ENCODE data around the gene TSSK2.

The TSSK2 gene

DNA sequence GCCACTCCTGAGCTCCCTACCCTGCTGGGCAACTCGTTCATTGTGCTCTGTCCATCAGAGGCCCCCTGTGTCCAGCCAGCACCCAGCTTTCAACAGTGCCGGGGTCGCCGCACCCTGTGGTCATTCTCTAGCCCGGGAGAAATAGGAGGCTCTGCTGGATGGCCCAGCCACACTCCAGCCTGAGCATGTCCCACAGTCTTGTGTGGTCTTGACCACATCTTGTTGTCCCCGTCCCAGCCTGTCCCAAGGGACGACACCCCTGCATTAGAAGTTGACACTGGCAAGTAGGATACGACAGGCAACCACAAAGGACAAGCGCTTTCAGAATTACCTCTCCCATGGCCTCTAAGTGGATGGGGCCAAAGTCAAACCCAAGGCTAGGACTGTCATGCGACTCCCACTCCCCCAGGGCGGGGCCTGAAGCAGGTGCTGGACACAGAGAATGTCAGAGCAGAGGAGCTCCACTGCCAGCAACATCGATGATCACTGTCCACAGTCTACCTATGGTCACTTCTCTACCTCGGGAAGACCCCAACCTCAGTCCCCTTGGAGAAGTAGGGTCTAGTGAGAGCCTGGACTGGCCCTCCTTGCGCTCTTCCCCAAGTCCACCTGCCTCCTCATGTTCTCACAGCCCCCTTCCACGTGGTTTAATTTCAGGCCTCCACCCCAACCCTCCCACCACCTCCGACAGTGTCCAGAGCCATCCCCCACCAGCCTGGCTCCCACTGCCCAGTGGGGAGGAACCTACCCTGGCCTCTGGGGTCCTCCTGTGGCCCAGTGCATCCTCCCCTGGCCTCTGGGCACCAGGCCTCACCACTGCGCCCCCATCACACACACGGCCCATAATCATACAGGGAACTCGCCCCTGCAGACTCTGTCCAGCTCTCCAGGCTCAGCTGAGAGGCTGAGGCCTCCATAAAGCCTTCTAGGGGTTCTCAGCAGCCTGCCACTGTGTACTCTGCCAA lies 4.5 kb upstream of the TSSK2 start:
- no peak overlapping the region for H3K4me3 ChIP-seq (ENCODE audit: low read length)
- H3K9ac ChIP-seq (ENCODE audit: low read depth, low read length) = no peak overlapping the region

GRCh38 chr22:19127329-19128008 lies 3.6 kb upstream of the TSSK2 start:
- H3K4me3 ChIP-seq (ENCODE audit: low read length) = no peak overlapping the region
- H3K27ac ChIP-seq (ENCODE audit: low read length) = no peak overlapping the region
- no peak overlapping the region for H3K9ac ChIP-seq (ENCODE audit: low read depth, low read length)
- H3K4me1 ChIP-seq (ENCODE audit: insufficient read depth, low read length) = no peaks in the 10 kb centered on the region; the same call in 1 of the 2 replicates
- H3K9me3 ChIP-seq (ENCODE audit: insufficient read depth, low read depth, low read length) = no peaks in the 10 kb centered on the region
- H3K36me3 ChIP-seq (ENCODE audit: insufficient read depth, low read depth, low read length) = 0 out of 2 replicates have a peak, but pooled peaks cover under 1% of the 10 kb centered on the region
- H3K27me3 ChIP-seq (ENCODE audit: insufficient read depth, low read length) = peaks cover 5% of the 10 kb centered on the region; the same call in 1 of the 2 replicates

More for the DNA sequence above, 4.5 kb upstream of the TSSK2 start:
- no peaks in the 10 kb centered on the region for H3K9me3 ChIP-seq (ENCODE audit: insufficient read depth, low read depth, low read length)
- peaks cover 5% of the 10 kb centered on the region; the same call in 1 of the 2 replicates for H3K27me3 ChIP-seq (ENCODE audit: insufficient read depth, low read length)
- H3K27ac ChIP-seq (ENCODE audit: low read length) = no peak overlapping the region
- H3K4me1 ChIP-seq (ENCODE audit: insufficient read depth, low read length) = no peaks in the 10 kb centered on the region; the same call in 1 of the 2 replicates
- H3K36me3 ChIP-seq (ENCODE audit: insufficient read depth, low read depth, low read length) = no peaks in the 10 kb centered on the region

GRCh38 chr22:19128009-19128401 lies 3.1 kb upstream of the TSSK2 start:
- Histone ChIP-seq H3K27ac (ENCODE audit: low read length) (no peak overlapping the region), H3K4me3 (ENCODE audit: low read length) (no peak overlapping the region), H3K36me3 (ENCODE audit: insufficient read depth, low read depth, low read length) (peaks cover 4% of the 10 kb centered on the region; the same call in 1 of the 2 replicates), H3K27me3 (ENCODE audit: insufficient read depth, low read length) (peaks cover 5% of the 10 kb centered on the region; the same call in 1 of the 2 replicates), H3K9me3 (ENCODE audit: insufficient read depth, low read depth, low read length) (no peaks in the 10 kb centered on the region), H3K9ac (ENCODE audit: low read depth, low read length) (no peak overlapping the region), H3K4me1 (ENCODE audit: insufficient read depth, low read length) (no peaks in the 10 kb centered on the region; the same call in 1 of the 2 replicates)

DNA sequence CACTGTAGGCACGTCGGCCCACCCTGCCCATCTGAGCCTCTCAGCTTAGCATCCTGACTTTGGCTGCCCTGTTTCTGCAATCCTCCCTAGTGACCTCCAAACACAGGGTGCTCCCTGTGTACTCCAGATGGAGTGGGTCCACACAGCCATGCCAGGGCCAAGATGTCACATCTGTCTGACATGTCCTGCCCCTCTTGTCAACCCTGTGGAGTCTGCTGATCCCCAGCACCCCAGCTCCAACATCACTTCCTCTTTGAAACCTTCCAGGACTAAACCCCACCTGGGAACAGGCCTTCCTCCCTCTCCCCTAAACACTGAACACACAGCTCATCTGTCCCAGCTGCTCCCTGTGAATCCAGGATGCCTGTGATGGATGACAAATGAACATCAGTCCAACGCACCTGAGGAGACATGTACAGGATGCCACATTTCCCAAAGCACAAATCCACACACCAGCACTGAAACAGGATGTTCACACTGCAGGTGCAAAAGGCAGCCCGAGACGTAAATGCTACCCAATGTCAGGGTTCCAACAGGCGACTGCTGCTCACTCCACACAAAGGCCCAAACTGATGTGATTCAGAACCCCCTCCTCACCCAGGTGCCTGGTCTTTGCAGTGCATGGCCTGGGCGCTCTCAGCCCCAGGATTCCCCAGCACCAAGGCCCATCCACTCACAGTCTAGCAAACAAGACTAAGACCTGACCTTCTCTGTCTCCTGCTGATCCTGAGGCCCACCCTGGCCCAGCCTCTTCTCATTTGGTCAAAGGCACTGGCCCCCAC lies 2.0 kb upstream of the TSSK2 start:
- Histone ChIP-seq H3K4me1 (ENCODE audit: insufficient read depth, low read length) (no peaks in the 10 kb centered on the region), H3K9ac (ENCODE audit: low read depth, low read length) (no peak overlapping the region), H3K27me3 (ENCODE audit: insufficient read depth, low read length) (peaks cover 5% of the 10 kb centered on the region; the same call in 1 of the 2 replicates), H3K27ac (ENCODE audit: low read length) (no peak overlapping the region), H3K9me3 (ENCODE audit: insufficient read depth, low read depth, low read length) (no peaks in the 10 kb centered on the region), H3K4me3 (ENCODE audit: low read length) (no peak overlapping the region), H3K36me3 (ENCODE audit: insufficient read depth, low read depth, low read length) (peaks cover 15% of the 10 kb centered on the region)

- no peak overlapping the region for H3K4me3 ChIP-seq (ENCODE audit: low read length)
- peaks cover under 1% of the 10 kb centered on the region; the same call in 1 of the 2 replicates for H3K27me3 ChIP-seq (ENCODE audit: insufficient read depth, low read length)
- peaks cover 22% of the 10 kb centered on the region for H3K36me3 ChIP-seq (ENCODE audit: insufficient read depth, low read depth, low read length)
- H3K4me1 ChIP-seq (ENCODE audit: insufficient read depth, low read length) = no peaks in the 10 kb centered on the region
- H3K9me3 ChIP-seq (ENCODE audit: insufficient read depth, low read depth, low read length) = no peaks in the 10 kb centered on the region
- no peak overlapping the region for H3K27ac ChIP-seq (ENCODE audit: low read length)
- no peak overlapping the region for H3K9ac ChIP-seq (ENCODE audit: low read depth, low read length)
Observed at GRCh38 chr22:19129871-19130270, 1.2 kb upstream of the TSSK2 start.

DNA sequence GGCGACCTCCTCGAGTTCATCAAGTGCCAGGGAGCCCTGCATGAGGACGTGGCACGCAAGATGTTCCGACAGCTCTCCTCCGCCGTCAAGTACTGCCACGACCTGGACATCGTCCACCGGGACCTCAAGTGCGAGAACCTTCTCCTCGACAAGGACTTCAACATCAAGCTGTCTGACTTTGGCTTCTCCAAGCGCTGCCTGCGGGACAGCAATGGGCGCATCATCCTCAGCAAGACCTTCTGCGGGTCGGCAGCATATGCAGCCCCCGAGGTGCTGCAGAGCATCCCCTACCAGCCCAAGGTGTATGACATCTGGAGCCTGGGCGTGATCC lies 542 bp downstream of the TSSK2 start:
- Histone ChIP-seq H3K4me1 (ENCODE audit: insufficient read depth, low read length) (no peaks in the 10 kb centered on the region), H3K4me3 (ENCODE audit: low read length) (no peak overlapping the region), H3K9ac (ENCODE audit: low read depth, low read length) (no peak overlapping the region), H3K36me3 (ENCODE audit: insufficient read depth, low read depth, low read length) (peaks cover 36% of the 10 kb centered on the region), H3K9me3 (ENCODE audit: insufficient read depth, low read depth, low read length) (no peaks in the 10 kb centered on the region), H3K27me3 (ENCODE audit: insufficient read depth, low read length) (no peaks in the 10 kb centered on the region), H3K27ac (ENCODE audit: low read length) (no peak overlapping the region)

DNA sequence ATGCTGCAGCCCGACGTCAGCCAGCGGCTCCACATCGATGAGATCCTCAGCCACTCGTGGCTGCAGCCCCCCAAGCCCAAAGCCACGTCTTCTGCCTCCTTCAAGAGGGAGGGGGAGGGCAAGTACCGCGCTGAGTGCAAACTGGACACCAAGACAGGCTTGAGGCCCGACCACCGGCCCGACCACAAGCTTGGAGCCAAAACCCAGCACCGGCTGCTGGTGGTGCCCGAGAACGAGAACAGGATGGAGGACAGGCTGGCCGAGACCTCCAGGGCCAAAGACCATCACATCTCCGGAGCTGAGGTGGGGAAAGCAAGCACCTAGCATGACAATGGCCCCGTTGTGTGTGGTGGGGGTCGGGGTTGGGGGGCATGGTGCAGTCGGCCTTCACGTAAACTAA lies 1.0 kb downstream of the TSSK2 start:
- no peaks in the 10 kb centered on the region for H3K4me1 ChIP-seq (ENCODE audit: insufficient read depth, low read length)
- H3K36me3 ChIP-seq (ENCODE audit: insufficient read depth, low read depth, low read length) = peaks cover 41% of the 10 kb centered on the region
- no peaks in the 10 kb centered on the region for H3K27me3 ChIP-seq (ENCODE audit: insufficient read depth, low read length)
- no peak overlapping the region for H3K27ac ChIP-seq (ENCODE audit: low read length)
- no peaks in the 10 kb centered on the region for H3K9me3 ChIP-seq (ENCODE audit: insufficient read depth, low read depth, low read length)
- H3K9ac ChIP-seq (ENCODE audit: low read depth, low read length) = no peak overlapping the region
- no peak overlapping the region for H3K4me3 ChIP-seq (ENCODE audit: low read length)

DNA sequence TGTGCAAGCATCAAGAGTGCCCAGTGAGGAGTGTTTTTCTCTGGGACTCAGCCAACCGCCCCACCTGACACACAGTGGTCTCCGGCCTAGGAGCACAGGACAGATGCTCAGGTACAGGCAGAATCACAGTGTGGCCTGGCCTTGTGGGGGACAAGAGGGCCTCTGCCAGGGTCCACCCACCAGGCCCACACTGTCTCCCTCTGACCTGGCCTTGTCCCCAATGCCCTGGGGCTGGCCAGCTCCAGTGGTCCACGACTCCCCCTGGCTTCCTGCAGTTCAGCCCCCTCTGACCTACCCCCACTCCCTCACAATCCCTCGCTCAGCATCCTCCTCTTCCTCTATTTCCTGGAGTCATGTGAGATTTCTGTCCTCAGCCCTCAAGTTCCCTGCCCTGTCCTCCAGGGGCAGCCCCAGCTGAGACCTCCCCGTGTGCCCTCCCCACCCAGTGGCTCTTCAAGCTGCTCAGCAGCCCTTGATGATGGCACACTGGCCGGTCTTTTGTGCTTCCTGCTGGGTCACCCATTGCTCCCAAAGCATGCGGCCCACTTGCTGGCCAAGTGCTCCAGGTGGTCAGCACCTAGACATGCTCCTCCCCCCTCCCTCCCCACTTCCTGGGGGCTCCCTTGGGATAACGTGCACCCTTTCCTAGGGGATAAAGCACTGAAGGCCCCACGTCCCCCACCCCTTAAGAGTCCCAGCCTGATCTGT lies 1.7 kb downstream of the TSSK2 start:
- Histone ChIP-seq H3K9ac (ENCODE audit: low read depth, low read length) (no peak overlapping the region), H3K9me3 (ENCODE audit: insufficient read depth, low read depth, low read length) (no peaks in the 10 kb centered on the region), H3K27me3 (ENCODE audit: insufficient read depth, low read length) (no peaks in the 10 kb centered on the region), H3K27ac (ENCODE audit: low read length) (no peak overlapping the region), H3K36me3 (ENCODE audit: insufficient read depth, low read depth, low read length) (peaks cover 48% of the 10 kb centered on the region), H3K4me1 (ENCODE audit: insufficient read depth, low read length) (no peaks in the 10 kb centered on the region), H3K4me3 (ENCODE audit: low read length) (no peak overlapping the region)

GRCh38 chr22:19133561-19133960 lies 2.5 kb downstream of the TSSK2 start:
- peaks cover 56% of the 10 kb centered on the region for H3K36me3 ChIP-seq (ENCODE audit: insufficient read depth, low read depth, low read length)
- no peaks in the 10 kb centered on the region for H3K9me3 ChIP-seq (ENCODE audit: insufficient read depth, low read depth, low read length)
- no peaks in the 10 kb centered on the region for H3K4me1 ChIP-seq (ENCODE audit: insufficient read depth, low read length)
- H3K4me3 ChIP-seq (ENCODE audit: low read length) = no peak overlapping the region
- no peak overlapping the region for H3K9ac ChIP-seq (ENCODE audit: low read depth, low read length)
- no peak overlapping the region for H3K27ac ChIP-seq (ENCODE audit: low read length)
- no peaks in the 10 kb centered on the region for H3K27me3 ChIP-seq (ENCODE audit: insufficient read depth, low read length)

DNA sequence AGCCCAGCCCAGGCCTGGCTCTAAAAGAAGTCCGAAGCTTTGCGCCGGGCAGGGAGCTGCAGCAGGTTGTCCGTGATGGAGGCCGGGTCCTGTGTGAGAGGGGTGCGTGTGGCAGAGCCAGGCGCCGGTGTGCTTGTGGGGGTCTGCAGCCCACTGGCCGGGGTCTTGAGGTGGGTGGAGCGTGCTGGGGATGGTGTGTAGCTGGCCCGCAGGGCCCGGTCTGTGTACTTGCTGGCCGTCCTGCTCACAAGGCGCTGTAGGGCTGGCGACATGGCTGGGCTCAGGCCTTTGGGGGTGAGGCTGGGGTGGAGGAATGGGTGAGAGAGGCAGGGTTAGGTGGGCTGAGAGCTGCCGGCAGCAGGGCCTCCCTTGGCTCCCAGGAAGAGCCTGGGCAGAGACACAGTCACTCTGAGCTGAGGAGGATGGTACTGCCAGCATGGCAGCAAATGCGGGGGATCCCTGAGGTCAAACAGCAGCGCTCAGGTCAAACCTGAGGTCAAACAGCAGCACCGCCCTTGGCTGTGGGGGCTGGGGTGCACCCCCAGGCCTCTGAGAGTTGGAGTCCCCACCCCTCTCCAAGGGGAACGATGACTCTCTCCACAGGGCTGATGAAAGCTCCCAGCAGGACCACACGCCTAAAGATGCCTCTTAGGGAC lies 3.2 kb downstream of the TSSK2 start:
- H3K36me3 ChIP-seq (ENCODE audit: insufficient read depth, low read depth, low read length) = peaks cover 63% of the 10 kb centered on the region
- no peak overlapping the region for H3K27ac ChIP-seq (ENCODE audit: low read length)
- no peaks in the 10 kb centered on the region for H3K4me1 ChIP-seq (ENCODE audit: insufficient read depth, low read length)
- H3K9me3 ChIP-seq (ENCODE audit: insufficient read depth, low read depth, low read length) = no peaks in the 10 kb centered on the region
- H3K9ac ChIP-seq (ENCODE audit: low read depth, low read length) = no peak overlapping the region
- no peaks in the 10 kb centered on the region for H3K27me3 ChIP-seq (ENCODE audit: insufficient read depth, low read length)
- no peak overlapping the region for H3K4me3 ChIP-seq (ENCODE audit: low read length)
